Measurements from ENCODE around the gene DNASE1.

DNASE1 gene

DNA sequence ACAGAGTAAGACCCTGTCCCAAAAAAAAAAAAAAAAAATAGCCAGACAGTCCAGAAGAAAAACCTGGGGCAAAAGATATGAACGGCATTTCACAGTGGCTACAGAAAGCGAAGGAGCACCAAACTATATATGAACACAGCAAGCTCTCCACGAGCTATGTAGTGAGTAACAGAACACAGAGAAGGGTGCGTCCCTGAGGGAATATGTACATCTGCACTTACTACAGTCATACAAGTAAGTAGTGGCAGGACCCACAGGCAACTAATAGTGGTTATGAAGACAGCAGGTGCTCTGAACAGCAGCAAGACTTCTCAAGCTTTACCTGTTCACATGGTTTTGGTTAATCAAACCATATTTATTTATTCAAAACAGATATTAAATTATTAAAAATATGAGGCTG is 47.0 kb downstream of the DNASE1 start:
- Histone ChIP-seq H3K4me2 (ENCODE audit: low read depth, low read length) (no peak overlapping the region), H3K27me3 (replicated peaks; ENCODE audit: insufficient read depth, low read length) (no peaks in the 10 kb centered on the region), H3K9me3 (replicated peaks; ENCODE audit: insufficient read depth, low read length) (no peaks in the 10 kb centered on the region), H2AFZ (ENCODE audit: low read length) (no peak overlapping the region), H3K27ac (ENCODE audit: low read length) (no peak overlapping the region), H3K79me2 (ENCODE audit: low read length) (peaks cover 31% of the 10 kb centered on the region), H3K9ac (ENCODE audit: low read length) (no peak overlapping the region), H3F3A (ENCODE audit: insufficient read depth, low read length) (no peaks in the 10 kb centered on the region), H3K4me3 (ENCODE audit: low read length) (no peak overlapping the region), H3K36me3 (replicated peaks; ENCODE audit: insufficient read depth, low read length) (no peaks in the 10 kb centered on the region), H3K9me2 (replicated peaks; ENCODE audit: insufficient read depth, low read length) (no peaks in the 10 kb centered on the region), H4K20me1 (ENCODE audit: insufficient read depth, low read length) (no peaks in the 10 kb centered on the region), H3K4me1 (ENCODE audit: low read length) (no peaks in the 10 kb centered on the region)
- TF ChIP-seq, protein P1, sequence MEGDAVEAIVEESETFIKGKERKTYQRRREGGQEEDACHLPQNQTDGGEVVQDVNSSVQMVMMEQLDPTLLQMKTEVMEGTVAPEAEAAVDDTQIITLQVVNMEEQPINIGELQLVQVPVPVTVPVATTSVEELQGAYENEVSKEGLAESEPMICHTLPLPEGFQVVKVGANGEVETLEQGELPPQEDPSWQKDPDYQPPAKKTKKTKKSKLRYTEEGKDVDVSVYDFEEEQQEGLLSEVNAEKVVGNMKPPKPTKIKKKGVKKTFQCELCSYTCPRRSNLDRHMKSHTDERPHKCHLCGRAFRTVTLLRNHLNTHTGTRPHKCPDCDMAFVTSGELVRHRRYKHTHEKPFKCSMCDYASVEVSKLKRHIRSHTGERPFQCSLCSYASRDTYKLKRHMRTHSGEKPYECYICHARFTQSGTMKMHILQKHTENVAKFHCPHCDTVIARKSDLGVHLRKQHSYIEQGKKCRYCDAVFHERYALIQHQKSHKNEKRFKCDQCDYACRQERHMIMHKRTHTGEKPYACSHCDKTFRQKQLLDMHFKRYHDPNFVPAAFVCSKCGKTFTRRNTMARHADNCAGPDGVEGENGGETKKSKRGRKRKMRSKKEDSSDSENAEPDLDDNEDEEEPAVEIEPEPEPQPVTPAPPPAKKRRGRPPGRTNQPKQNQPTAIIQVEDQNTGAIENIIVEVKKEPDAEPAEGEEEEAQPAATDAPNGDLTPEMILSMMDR (IDR thresholded peaks at IDR 0.05; ENCODE audit: low read length): no peak
- no peak for TF ChIP-seq EZH2 (optimal IDR thresholded peaks at IDR 0.05; ENCODE audit: low read depth, low read length)
- TF ChIP-seq EZH2phosphoT487 (IDR thresholded peaks at IDR 0.05; ENCODE audit: low read length): no peak
- DNase-seq: no peak

DNA sequence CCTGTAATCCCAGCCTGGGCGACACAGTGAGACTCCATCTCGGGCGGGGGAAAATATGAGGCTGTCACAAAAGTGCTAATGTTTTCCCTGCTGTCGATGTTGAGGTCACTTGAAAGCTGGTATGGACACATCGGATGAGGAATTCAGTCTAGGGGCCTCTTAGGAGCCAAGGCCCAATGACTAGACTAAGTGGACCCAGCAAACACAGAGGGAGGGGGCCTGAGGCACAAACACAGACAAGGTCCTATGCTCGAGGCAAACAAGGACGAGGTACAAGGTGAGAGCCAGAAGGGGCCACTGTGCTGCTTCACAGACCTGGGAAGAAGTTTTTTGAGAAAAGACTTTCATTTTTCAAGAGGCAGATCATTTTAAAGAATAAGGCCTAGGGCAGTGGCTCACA is 47.6 kb downstream of the DNASE1 start:
- no peak for TF ChIP-seq EZH2 (optimal IDR thresholded peaks at IDR 0.05; ENCODE audit: low read depth, low read length)
- TF ChIP-seq, protein P1 (IDR thresholded peaks at IDR 0.05; ENCODE audit: low read length): no peak
- no peak for TF ChIP-seq EZH2phosphoT487 (IDR thresholded peaks at IDR 0.05; ENCODE audit: low read length)
- Histone ChIP-seq H3F3A (ENCODE audit: insufficient read depth, low read length) (no peaks in the 10 kb centered on the region), H3K27me3 (replicated peaks; ENCODE audit: insufficient read depth, low read length) (no peaks in the 10 kb centered on the region), H3K9me2 (replicated peaks; ENCODE audit: insufficient read depth, low read length) (no peaks in the 10 kb centered on the region), H3K4me3 (ENCODE audit: low read length) (no peak overlapping the region), H3K4me1 (ENCODE audit: low read length) (no peaks in the 10 kb centered on the region), H3K9ac (ENCODE audit: low read length) (no peak overlapping the region), H3K36me3 (replicated peaks; ENCODE audit: insufficient read depth, low read length) (no peaks in the 10 kb centered on the region), H4K20me1 (ENCODE audit: insufficient read depth, low read length) (no peaks in the 10 kb centered on the region), H2AFZ (ENCODE audit: low read length) (no peak overlapping the region), H3K79me2 (ENCODE audit: low read length) (peaks cover 35% of the 10 kb centered on the region), H3K4me2 (ENCODE audit: low read depth, low read length) (no peak overlapping the region), H3K9me3 (replicated peaks; ENCODE audit: insufficient read depth, low read length) (no peaks in the 10 kb centered on the region), H3K27ac (ENCODE audit: low read length) (no peak overlapping the region)
- no peak for DNase-seq

DNA sequence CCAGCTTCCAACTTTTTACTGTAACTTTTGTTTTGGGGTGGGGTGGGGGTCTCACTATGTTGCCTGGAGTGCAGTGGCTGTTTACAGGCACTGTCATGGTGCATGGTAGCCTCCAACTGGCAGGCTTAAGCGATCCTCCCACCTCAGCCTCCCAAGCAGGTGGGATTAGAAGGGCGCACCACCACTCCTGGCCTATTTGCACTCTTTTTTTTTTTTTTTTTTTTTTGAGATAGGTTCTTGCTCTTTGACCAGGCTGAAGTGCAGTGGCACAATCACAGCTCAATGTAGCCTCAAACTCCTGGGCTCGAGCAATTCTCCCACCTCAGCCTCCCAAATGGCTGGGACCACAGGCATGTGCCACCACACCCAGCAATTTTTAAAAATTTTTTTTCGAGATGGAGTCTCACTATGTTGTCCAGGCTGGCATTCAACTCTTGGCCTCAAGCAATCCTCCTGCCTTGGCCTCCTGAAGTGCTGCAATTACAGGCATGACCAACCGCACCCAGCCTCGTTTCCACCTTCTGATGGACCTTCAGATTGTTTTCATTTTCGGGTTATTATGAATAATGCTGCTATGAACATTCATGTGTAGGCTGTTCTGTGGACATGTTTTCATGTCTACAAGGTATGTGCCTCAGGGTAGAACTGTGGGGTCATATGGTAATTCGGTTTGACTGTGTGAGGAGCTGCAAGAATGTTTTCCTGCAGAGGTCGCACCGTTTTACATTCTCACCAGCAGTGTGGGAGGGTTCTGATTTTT is 51.9 kb downstream of the DNASE1 start:
- no peaks in the 10 kb centered on the region for H3K27me3 ChIP-seq (replicated peaks; ENCODE audit: insufficient read depth, low read length)
- H3K4me2 ChIP-seq (ENCODE audit: low read depth, low read length): no peak overlapping the region
- no peak overlapping the region for H2AFZ ChIP-seq (ENCODE audit: low read length)
- no peak overlapping the region for H3K27ac ChIP-seq (ENCODE audit: low read length)
- H3F3A ChIP-seq (ENCODE audit: insufficient read depth, low read length): no peaks in the 10 kb centered on the region
- H3K9me3 ChIP-seq (replicated peaks; ENCODE audit: insufficient read depth, low read length): no peaks in the 10 kb centered on the region
- H3K9ac ChIP-seq (ENCODE audit: low read length): no peak overlapping the region
- H3K9me2 ChIP-seq (replicated peaks; ENCODE audit: insufficient read depth, low read length): no peaks in the 10 kb centered on the region
- no peaks in the 10 kb centered on the region for H4K20me1 ChIP-seq (ENCODE audit: insufficient read depth, low read length)
- peaks cover 47% of the 10 kb centered on the region for H3K79me2 ChIP-seq (ENCODE audit: low read length)
- H3K4me1 ChIP-seq (ENCODE audit: low read length): no peaks in the 10 kb centered on the region
- H3K4me3 ChIP-seq (ENCODE audit: low read length): no peak overlapping the region
- H3K36me3 ChIP-seq (replicated peaks; ENCODE audit: insufficient read depth, low read length): no peaks in the 10 kb centered on the region
- TF ChIP-seq EZH2 (optimal IDR thresholded peaks at IDR 0.05; ENCODE audit: low read depth, low read length): no peak
- TF ChIP-seq, protein P1 (IDR thresholded peaks at IDR 0.05; ENCODE audit: low read length): no peak
- TF ChIP-seq EZH2phosphoT487 (IDR thresholded peaks at IDR 0.05; ENCODE audit: low read length): no peak
- no peak for DNase-seq
